HEK293 (cell line): ENCODE results near the gene UBE2F.

ENCODE experiments used
- CTCF ChIA-PET: fragments of 350-600 bp; formaldehyde crosslinking; extraction: SDS; loops from one replicate; lab custom pipeline; 2021; ENCODE audit warnings: antibody characterized with exemption; lab: Yijun Ruan, JAX
- POLR2A ChIA-PET: fragments of 300-600 bp; formaldehyde crosslinking; extraction: SDS; loops from one replicate; lab custom pipeline; 2020; ENCODE audit warnings: antibody characterized with exemption, inconsistent platforms; lab: Yijun Ruan, JAX
- H3K27ac ChIP-seq: fragments of 200-500 bp; sonication (Bioruptor generic); 2 replicates; pipeline ENCODE4 v1.5.1; 2014; ENCODE audit warnings: low read depth, low read length, control low read depth, inconsistent platforms; ENCODE audit errors: extremely low read depth
- H3K36me3 ChIP-seq, 2 experiments: fragments of 200-500 bp in 1 of 2; sonication (Bioruptor generic) in 1 of 2; 1 replicate in 1 of 2; 2 replicates in 1 of 2; pipeline ENCODE4 v1.5.1; 2014 to 2017; ENCODE audit warnings: inconsistent platforms in 2 of 2, low read length in 2 of 2; ENCODE audit not compliant: control insufficient read depth in 2 of 2, insufficient read depth in 1 of 2
- H3K4me1 ChIP-seq: fragments of 200-500 bp; sonication (Bioruptor generic); 2 replicates; pipeline ENCODE4 v1.5.1; 2014; ENCODE audit warnings: mild to moderate bottlenecking, low read length, inconsistent platforms; ENCODE audit not compliant: control insufficient read depth, insufficient read depth
- H3K4me3 ChIP-seq: 2 replicates; pipeline ENCODE4 v1.5.1; 2011; ENCODE audit warnings: low read depth, mild to moderate bottlenecking, control low read depth, low read length, moderate library complexity
- H3K9me3 ChIP-seq: fragments of 200-500 bp; sonication (Bioruptor generic); 2 replicates; pipeline ENCODE4 v1.5.1; 2014; ENCODE audit warnings: low read depth, low read length, inconsistent platforms; ENCODE audit not compliant: control insufficient read depth, insufficient read depth
- SCRT1 ChIP-seq: fragments of 450-650 bp; formaldehyde crosslinking; IDR thresholded peaks from 2 replicates; pipeline ENCODE4 v1.5.1; 2016; ENCODE audit warnings: missing biosample characterization, missing genetic modification characterization, borderline replicate concordance
- ZFHX2 ChIP-seq: fragments of 450-650 bp; formaldehyde crosslinking; conservative IDR thresholded peaks from 2 replicates; pipeline ENCODE4 v1.5.1; 2016; ENCODE audit warnings: missing biosample characterization, missing genetic modification characterization
- ZNF140 ChIP-seq: fragments of 450-650 bp; formaldehyde crosslinking; IDR thresholded peaks from 2 replicates; pipeline ENCODE4 v1.5.1; 2016; ENCODE audit warnings: missing biosample characterization, missing genetic modification characterization
- ZNF157 ChIP-seq: fragments of 450-650 bp; formaldehyde crosslinking; IDR thresholded peaks from 2 replicates; pipeline ENCODE4 v1.5.1; 2016; ENCODE audit warnings: missing biosample characterization, missing genetic modification characterization
- ZNF169 ChIP-seq: fragments of 450-650 bp; formaldehyde crosslinking; IDR thresholded peaks from 2 replicates; pipeline ENCODE4 v1.5.1; 2016; ENCODE audit warnings: missing biosample characterization, missing genetic modification characterization
- ZNF184 ChIP-seq: fragments of 450-650 bp; IDR thresholded peaks from 2 replicates; pipeline ENCODE4 v1.5.1; 2018; ENCODE audit warnings: missing biosample characterization, mild to moderate bottlenecking, missing genetic modification characterization
- ZNF23 ChIP-seq: fragments of 450-650 bp; formaldehyde crosslinking; IDR thresholded peaks from 2 replicates; pipeline ENCODE4 v1.5.1; 2016; ENCODE audit warnings: missing biosample characterization, missing genetic modification characterization, borderline replicate concordance
- ZNF354C ChIP-seq: fragments of 450-650 bp; formaldehyde crosslinking; IDR thresholded peaks from 2 replicates; pipeline ENCODE4 v1.5.1; 2016; ENCODE audit warnings: missing biosample characterization, missing genetic modification characterization, low read depth, borderline replicate concordance
- ZNF529 ChIP-seq: fragments of 450-650 bp; formaldehyde crosslinking; IDR thresholded peaks from 2 replicates; pipeline ENCODE4 v1.5.1; 2017; ENCODE audit warnings: missing genetic modification characterization, missing biosample characterization; ENCODE audit not compliant: insufficient replicate concordance
- ZNF843 ChIP-seq: fragments of 450-650 bp; formaldehyde crosslinking; IDR thresholded peaks from 2 replicates; pipeline ENCODE4 v1.5.1; 2016; ENCODE audit warnings: missing biosample characterization, missing genetic modification characterization
- TF ChIP-seq, protein P1 (sequence below): fragments of 450-650 bp; formaldehyde crosslinking; IDR thresholded peaks from 2 replicates; pipeline ENCODE4 v1.5.1; 2017; ENCODE audit warnings: missing biosample characterization, missing genetic modification characterization
- TF ChIP-seq, protein P2 (sequence below): fragments of 450-650 bp; formaldehyde crosslinking; IDR thresholded peaks from 2 replicates; pipeline ENCODE4 v1.5.1; 2016; ENCODE audit warnings: missing biosample characterization, missing genetic modification characterization
- TF ChIP-seq, protein P3 (sequence below): fragments of 450-650 bp; formaldehyde crosslinking; IDR thresholded peaks from 2 replicates; pipeline ENCODE4 v1.5.1; 2017; ENCODE audit warnings: missing biosample characterization, missing genetic modification characterization

The UBE2F gene

DNA sequence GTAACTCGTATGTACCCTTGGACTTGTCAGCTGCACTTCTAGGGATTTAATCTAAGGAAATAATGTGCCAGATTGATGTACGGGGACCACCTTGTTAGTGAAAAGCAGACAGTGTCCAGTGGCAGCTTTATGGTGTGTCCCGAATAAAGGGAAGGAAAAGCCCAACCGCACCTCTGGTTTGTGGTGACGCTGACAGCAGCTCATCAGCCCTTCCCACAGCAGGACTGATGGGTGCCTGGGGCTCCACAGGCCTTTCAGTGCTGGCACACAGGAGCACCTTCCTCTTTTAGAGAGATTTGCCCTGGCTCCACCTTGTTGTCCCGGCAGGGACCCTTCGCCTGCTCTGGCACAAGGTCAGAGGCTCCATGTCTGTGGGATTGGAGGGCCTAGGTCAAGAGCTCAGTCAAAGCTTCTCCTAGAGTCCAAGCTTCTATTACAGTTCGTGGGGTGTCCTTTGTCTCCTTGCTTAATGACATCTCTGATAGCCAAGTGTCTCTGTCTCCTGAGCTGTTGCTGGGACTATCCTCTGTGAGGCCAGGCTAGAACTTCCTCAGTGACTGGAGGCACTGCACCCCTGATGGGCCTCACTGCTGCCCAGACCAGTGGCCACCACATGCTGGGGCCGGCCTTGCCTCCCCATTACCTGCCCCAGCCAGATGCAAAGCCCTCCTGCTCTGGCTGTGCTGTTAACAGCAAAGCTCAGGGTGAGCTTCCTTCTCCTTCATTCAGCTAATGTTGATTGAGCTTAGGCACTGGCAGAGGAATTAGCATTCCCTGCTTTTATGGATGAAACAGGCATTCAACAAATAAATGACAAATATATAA, 61.0 kb downstream of the UBE2F start:
- no peaks in the 10 kb centered on the region for H3K9me3 ChIP-seq
- TF ChIP-seq ZNF157 (tag by site-specific recombination) (no peak), ZFHX2 (no peak), ZNF529 (no peak)
- H3K4me3 ChIP-seq, result no peak overlapping the region
- peaks cover 0 to 51% of the 10 kb centered on the region in 2 experiments; a peak in 1 of 3 replicates for H3K36me3 ChIP-seq
- no peaks in the 10 kb centered on the region for H3K4me1 ChIP-seq
- CTCF ChIA-PET, result interaction anchor here (0.6 kb wide), 2 partner anchors 128 to 619 kb away, joined by 3 to 4 read pairs; no protein-coding TSS in a partner anchor
- POLR2A ChIA-PET, result no interaction called here
- H3K27ac ChIP-seq, result no peak overlapping the region

DNA sequence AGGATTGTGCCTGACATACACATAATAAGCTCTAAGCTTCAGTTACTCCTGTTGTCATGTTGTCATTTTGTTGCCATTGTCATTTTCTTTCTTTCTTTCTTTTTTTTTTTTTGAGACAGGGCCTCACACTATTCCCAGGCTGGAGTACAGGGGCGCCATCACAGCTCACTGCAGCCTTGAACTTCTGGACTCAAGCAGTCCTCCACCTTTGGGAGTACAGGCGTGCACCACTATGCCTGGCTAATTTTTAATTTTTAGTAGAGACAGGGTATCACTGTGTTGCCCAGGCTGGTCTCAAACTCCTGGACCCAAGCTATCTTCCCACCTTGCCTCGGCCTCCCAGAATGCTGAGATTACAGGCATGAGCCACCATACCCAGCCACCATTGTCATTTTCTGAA, 63.0 kb downstream of the UBE2F start:
- no peaks in the 10 kb centered on the region for H3K9me3 ChIP-seq
- H3K4me1 ChIP-seq, result no peaks in the 10 kb centered on the region
- H3K27ac ChIP-seq, result no peak overlapping the region
- CTCF ChIA-PET, result no interaction called here
- no peak overlapping the region for H3K4me3 ChIP-seq
- TF ChIP-seq ZNF843 (tag by site-specific recombination) (no peak), ZNF169 (tag by site-specific recombination) (no peak), SCRT1 (tag by site-specific recombination) (no peak), ZNF23 (tag by site-specific recombination) (no peak), ZNF184 (tag by site-specific recombination) (no peak), ZFHX2 (no peak), ZNF354C (no peak), ZNF140 (tag by site-specific recombination) (no peak)
- TF ChIP-seq, protein P1, sequence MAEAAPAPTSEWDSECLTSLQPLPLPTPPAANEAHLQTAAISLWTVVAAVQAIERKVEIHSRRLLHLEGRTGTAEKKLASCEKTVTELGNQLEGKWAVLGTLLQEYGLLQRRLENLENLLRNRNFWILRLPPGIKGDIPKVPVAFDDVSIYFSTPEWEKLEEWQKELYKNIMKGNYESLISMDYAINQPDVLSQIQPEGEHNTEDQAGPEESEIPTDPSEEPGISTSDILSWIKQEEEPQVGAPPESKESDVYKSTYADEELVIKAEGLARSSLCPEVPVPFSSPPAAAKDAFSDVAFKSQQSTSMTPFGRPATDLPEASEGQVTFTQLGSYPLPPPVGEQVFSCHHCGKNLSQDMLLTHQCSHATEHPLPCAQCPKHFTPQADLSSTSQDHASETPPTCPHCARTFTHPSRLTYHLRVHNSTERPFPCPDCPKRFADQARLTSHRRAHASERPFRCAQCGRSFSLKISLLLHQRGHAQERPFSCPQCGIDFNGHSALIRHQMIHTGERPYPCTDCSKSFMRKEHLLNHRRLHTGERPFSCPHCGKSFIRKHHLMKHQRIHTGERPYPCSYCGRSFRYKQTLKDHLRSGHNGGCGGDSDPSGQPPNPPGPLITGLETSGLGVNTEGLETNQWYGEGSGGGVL, result no peak
- TF ChIP-seq, protein P2, sequence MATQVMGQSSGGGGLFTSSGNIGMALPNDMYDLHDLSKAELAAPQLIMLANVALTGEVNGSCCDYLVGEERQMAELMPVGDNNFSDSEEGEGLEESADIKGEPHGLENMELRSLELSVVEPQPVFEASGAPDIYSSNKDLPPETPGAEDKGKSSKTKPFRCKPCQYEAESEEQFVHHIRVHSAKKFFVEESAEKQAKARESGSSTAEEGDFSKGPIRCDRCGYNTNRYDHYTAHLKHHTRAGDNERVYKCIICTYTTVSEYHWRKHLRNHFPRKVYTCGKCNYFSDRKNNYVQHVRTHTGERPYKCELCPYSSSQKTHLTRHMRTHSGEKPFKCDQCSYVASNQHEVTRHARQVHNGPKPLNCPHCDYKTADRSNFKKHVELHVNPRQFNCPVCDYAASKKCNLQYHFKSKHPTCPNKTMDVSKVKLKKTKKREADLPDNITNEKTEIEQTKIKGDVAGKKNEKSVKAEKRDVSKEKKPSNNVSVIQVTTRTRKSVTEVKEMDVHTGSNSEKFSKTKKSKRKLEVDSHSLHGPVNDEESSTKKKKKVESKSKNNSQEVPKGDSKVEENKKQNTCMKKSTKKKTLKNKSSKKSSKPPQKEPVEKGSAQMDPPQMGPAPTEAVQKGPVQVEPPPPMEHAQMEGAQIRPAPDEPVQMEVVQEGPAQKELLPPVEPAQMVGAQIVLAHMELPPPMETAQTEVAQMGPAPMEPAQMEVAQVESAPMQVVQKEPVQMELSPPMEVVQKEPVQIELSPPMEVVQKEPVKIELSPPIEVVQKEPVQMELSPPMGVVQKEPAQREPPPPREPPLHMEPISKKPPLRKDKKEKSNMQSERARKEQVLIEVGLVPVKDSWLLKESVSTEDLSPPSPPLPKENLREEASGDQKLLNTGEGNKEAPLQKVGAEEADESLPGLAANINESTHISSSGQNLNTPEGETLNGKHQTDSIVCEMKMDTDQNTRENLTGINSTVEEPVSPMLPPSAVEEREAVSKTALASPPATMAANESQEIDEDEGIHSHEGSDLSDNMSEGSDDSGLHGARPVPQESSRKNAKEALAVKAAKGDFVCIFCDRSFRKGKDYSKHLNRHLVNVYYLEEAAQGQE (tag by site-specific recombination), result no peak
- TF ChIP-seq, protein P3, sequence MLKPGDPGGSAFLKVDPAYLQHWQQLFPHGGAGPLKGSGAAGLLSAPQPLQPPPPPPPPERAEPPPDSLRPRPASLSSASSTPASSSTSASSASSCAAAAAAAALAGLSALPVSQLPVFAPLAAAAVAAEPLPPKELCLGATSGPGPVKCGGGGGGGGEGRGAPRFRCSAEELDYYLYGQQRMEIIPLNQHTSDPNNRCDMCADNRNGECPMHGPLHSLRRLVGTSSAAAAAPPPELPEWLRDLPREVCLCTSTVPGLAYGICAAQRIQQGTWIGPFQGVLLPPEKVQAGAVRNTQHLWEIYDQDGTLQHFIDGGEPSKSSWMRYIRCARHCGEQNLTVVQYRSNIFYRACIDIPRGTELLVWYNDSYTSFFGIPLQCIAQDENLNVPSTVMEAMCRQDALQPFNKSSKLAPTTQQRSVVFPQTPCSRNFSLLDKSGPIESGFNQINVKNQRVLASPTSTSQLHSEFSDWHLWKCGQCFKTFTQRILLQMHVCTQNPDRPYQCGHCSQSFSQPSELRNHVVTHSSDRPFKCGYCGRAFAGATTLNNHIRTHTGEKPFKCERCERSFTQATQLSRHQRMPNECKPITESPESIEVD (tag by site-specific recombination), result no peak
- H3K36me3 ChIP-seq, result peaks cover 0 to 57% of the 10 kb centered on the region in 2 experiments; a peak in 1 of 3 replicates
- POLR2A ChIA-PET, result no interaction called here
